SU-DHL-6 (cell line): Measurements from ENCODE around the gene RPS6KC1.

Experiments used
- H2AFZ ChIP-seq: fragments of 200-600 bp; sonication (generic); 2 replicates; pipeline ENCODE4 v1.6.1; 2014; ENCODE audit warnings: low read depth, mild to moderate bottlenecking, moderate library complexity, mixed read lengths, antibody characterized with exemption, low read length; ENCODE audit not compliant: severe bottlenecking
- H3F3A ChIP-seq: fragments of 200-600 bp; shearing (Covaris generic); 2 replicates; pipeline ENCODE4 v1.6.0; 2016; ENCODE audit warnings: antibody characterized with exemption, mild to moderate bottlenecking; ENCODE audit not compliant: insufficient read depth
- H3K27ac ChIP-seq: fragments of 200-600 bp; sonication (generic); 2 replicates; pipeline ENCODE4 v1.5.1; 2016; ENCODE audit warnings: low read depth, mild to moderate bottlenecking, low read length, moderate library complexity, mixed read lengths
- H3K27me3 ChIP-seq: fragments of 200-600 bp; sonication (generic), shearing (Covaris generic); 2 replicates; pipeline ENCODE4 v1.6.0; 2014; ENCODE audit warnings: mild to moderate bottlenecking, low read length
- H3K36me3 ChIP-seq: fragments of 200-600 bp; sonication (generic); 2 replicates; pipeline ENCODE4 v1.6.1; 2014; ENCODE audit warnings: mild to moderate bottlenecking, low read length, mixed read lengths
- H3K4me2 ChIP-seq: fragments of 300-600, 200-600 bp; shearing (Covaris generic), sonication (generic); 2 replicates; pipeline ENCODE4 v1.6.0; 2014; ENCODE audit warnings: low read length, low read depth, mild to moderate bottlenecking; ENCODE audit not compliant: poor library complexity, severe bottlenecking
- H3K4me3 ChIP-seq: fragments of 200-600 bp; sonication (generic); 2 replicates; pipeline ENCODE4 v1.5.1; 2014; ENCODE audit warnings: antibody characterized with exemption, low read length, mild to moderate bottlenecking, mixed read lengths; ENCODE audit not compliant: insufficient read depth, poor library complexity, severe bottlenecking
- H3K79me2 ChIP-seq: fragments of 200-600 bp; sonication (generic); 2 replicates; pipeline ENCODE4 v1.6.1; 2014; ENCODE audit warnings: mild to moderate bottlenecking, low read length, moderate library complexity; ENCODE audit not compliant: insufficient read depth
- H3K9ac ChIP-seq: fragments of 200-600 bp; sonication (generic); 2 replicates; pipeline ENCODE4 v1.7.0; 2014; ENCODE audit warnings: mild to moderate bottlenecking, low read length
- H3K9me2 ChIP-seq: fragments of 200-600 bp; sonication (generic); replicated peaks from 2 replicates; pipeline ENCODE4 v1.6.1; 2014; ENCODE audit warnings: low read length; ENCODE audit not compliant: insufficient read depth
- H3K9me3 ChIP-seq: fragments of 200-600 bp; sonication (generic); 2 replicates; pipeline ENCODE4 v1.6.1; 2014; ENCODE audit warnings: low read length, mixed read lengths; ENCODE audit not compliant: insufficient read depth
- H4K20me1 ChIP-seq: fragments of 200-600 bp; sonication (generic); 2 replicates; pipeline ENCODE4 v1.6.1; 2014; ENCODE audit warnings: low read depth, mild to moderate bottlenecking, antibody characterized with exemption, low read length, moderate library complexity, mixed read lengths
- CTCF ChIP-seq: fragments of 200-600 bp; sonication (generic); IDR thresholded peaks from one replicate; pipeline ENCODE4 v1.5.1; 2017; ENCODE audit warnings: antibody characterized with exemption, mild to moderate bottlenecking, low read length, moderate library complexity; ENCODE audit not compliant: insufficient read depth, poor library complexity, severe bottlenecking
- EZH2phosphoT487 ChIP-seq: fragments of 200-600 bp; sonication (generic), shearing (Covaris generic); conservative IDR thresholded peaks from 2 replicates; pipeline ENCODE4 v1.6.1; 2018; ENCODE audit warnings: mild to moderate bottlenecking, antibody characterized with exemption, low read length, moderate library complexity, mixed read lengths

RPS6KC1 gene

GRCh38 chr1:213166852-213167251 is 115.8 kb downstream of the RPS6KC1 start:
- no peak overlapping the region for H3K9ac ChIP-seq
- no peaks in the 10 kb centered on the region for H3K27me3 ChIP-seq
- H3K9me3 ChIP-seq = no peaks in the 10 kb centered on the region
- no peak for TF ChIP-seq CTCF
- no peak for TF ChIP-seq EZH2phosphoT487
- H3K27ac ChIP-seq = no peak overlapping the region
- H3K36me3 ChIP-seq = no peaks in the 10 kb centered on the region
- 0 out of 2 replicates have a peak, but pooled peaks cover 7% of the 10 kb centered on the region for H3F3A ChIP-seq
- H3K9me2 ChIP-seq = no peaks in the 10 kb centered on the region
- H3K79me2 ChIP-seq = no peaks in the 10 kb centered on the region
- H4K20me1 ChIP-seq = no peaks in the 10 kb centered on the region
- H3K4me3 ChIP-seq = no peak overlapping the region
- H2AFZ ChIP-seq = no peak overlapping the region
- H3K4me2 ChIP-seq = no peak overlapping the region

GRCh38 chr1:213171711-213172110 is 120.7 kb downstream of the RPS6KC1 start:
- Histone ChIP-seq H3K4me2 (no peak overlapping the region), H3K9me3 (no peaks in the 10 kb centered on the region), H3K9me2 (no peaks in the 10 kb centered on the region), H3K27ac (no peak overlapping the region), H2AFZ (no peak overlapping the region), H3F3A (no peaks in the 10 kb centered on the region), H3K9ac (no peak overlapping the region), H3K27me3 (no peaks in the 10 kb centered on the region), H3K36me3 (no peaks in the 10 kb centered on the region), H3K4me3 (no peak overlapping the region), H4K20me1 (no peaks in the 10 kb centered on the region), H3K79me2 (no peaks in the 10 kb centered on the region)
- TF ChIP-seq EZH2phosphoT487 = no peak
- no peak for TF ChIP-seq CTCF

DNA sequence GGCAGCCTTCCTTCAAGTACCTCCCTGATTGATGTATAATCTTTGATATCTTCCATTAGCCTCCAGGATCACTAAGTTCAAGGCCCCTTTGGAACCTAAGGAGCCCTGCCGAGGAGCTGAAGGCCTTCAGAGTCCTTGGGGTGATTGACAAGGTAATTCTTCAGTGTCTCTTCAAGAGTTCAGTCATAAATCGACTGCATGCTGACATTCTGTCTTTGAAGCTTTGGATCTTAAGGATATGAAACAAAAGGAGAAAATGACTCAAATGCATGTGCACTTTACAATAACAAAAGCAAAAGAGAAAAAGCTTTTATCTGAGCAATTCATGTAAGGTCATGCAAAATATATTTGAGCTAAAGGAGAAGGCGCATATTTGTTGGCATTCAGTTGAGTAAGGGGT is 125.3 kb downstream of the RPS6KC1 start:
- Histone ChIP-seq H3K27me3 (no peaks in the 10 kb centered on the region), H3K36me3 (no peaks in the 10 kb centered on the region), H3K27ac (no peak overlapping the region), H3F3A (no peaks in the 10 kb centered on the region), H3K9me3 (no peaks in the 10 kb centered on the region), H3K79me2 (no peaks in the 10 kb centered on the region), H3K9me2 (no peaks in the 10 kb centered on the region), H4K20me1 (no peaks in the 10 kb centered on the region), H3K4me2 (no peak overlapping the region), H2AFZ (no peak overlapping the region), H3K9ac (no peak overlapping the region), H3K4me3 (no peak overlapping the region)
- TF ChIP-seq EZH2phosphoT487 = no peak
- no peak for TF ChIP-seq CTCF
